Fibroblast of lung (primary cell): ENCODE data around the gene CAPN2. TPM values are rescaled to one million over a fixed set of nuclear protein-coding genes. Genes with fewer than 3 reads are reported as not detected.
A peak's percentile ranks its signal among the peaks of the same experiment; 100 is the strongest.

Experiments
- DNase-seq, 2 donors: peaks; one replicate each; pipeline versions ENCODE4 v3.0.0 to v3.0.0-alpha.2; 2010; ENCODE audit warnings: low read depth in 2 of 2
- H2AFZ ChIP-seq: 2 replicates; pipeline ENCODE4 v1.5.1; 2012; ENCODE audit warnings: low read length, control low read depth, inconsistent platforms
- H3K27ac ChIP-seq: 2 replicates; pipeline ENCODE4 v1.5.1; 2011; ENCODE audit warnings: low read length, control low read depth; ENCODE audit not compliant: insufficient read depth
- H3K27me3 ChIP-seq: 2 replicates; pipeline ENCODE4 v1.5.1; 2011; ENCODE audit warnings: mild to moderate bottlenecking, low read length; ENCODE audit not compliant: control insufficient read depth, insufficient read depth
- H3K36me3 ChIP-seq: 2 replicates; pipeline ENCODE4 v1.5.1; 2011; ENCODE audit warnings: low read length; ENCODE audit not compliant: control insufficient read depth, insufficient read depth
- H3K4me1 ChIP-seq: 2 replicates; pipeline ENCODE4 v1.5.1; 2011; ENCODE audit warnings: low read length; ENCODE audit not compliant: control insufficient read depth, insufficient read depth; ENCODE audit errors: extremely low read depth
- H3K4me2 ChIP-seq: 2 replicates; pipeline ENCODE4 v1.5.1; 2011; ENCODE audit warnings: low read length, control low read depth; ENCODE audit not compliant: insufficient read depth; ENCODE audit errors: extremely low read depth
- H3K4me3 ChIP-seq, 4 experiments: fragments of 200-600 bp in 1 of 4; sonication (generic) in 1 of 4; replicated peaks in 1 of 4; 2 replicates each; pipeline ENCODE4 v1.5.1; 2011 to 2016; ENCODE audit warnings: low read length in 4 of 4, low read depth in 3 of 4, mild to moderate bottlenecking in 3 of 4, control low read depth in 2 of 4, inconsistent platforms in 1 of 4, mixed read lengths in 1 of 4; ENCODE audit not compliant: insufficient read depth in 1 of 4; ENCODE audit errors: control extremely low read depth in 1 of 4
- H3K79me2 ChIP-seq: 2 replicates; pipeline ENCODE4 v1.5.1; 2012; ENCODE audit warnings: mild to moderate bottlenecking, low read length, inconsistent platforms; ENCODE audit not compliant: control insufficient read depth, insufficient read depth
- H3K9ac ChIP-seq: 2 replicates; pipeline ENCODE4 v1.5.1; 2011; ENCODE audit warnings: mild to moderate bottlenecking, low read length, control low read depth; ENCODE audit not compliant: insufficient read depth
- H3K9me3 ChIP-seq: 2 replicates; pipeline ENCODE4 v1.5.1; 2012; ENCODE audit warnings: low read depth, low read length; ENCODE audit not compliant: control insufficient read depth, insufficient read depth
- H4K20me1 ChIP-seq: 2 replicates; pipeline ENCODE4 v1.5.1; 2011; ENCODE audit warnings: low read length; ENCODE audit not compliant: control insufficient read depth, insufficient read depth; ENCODE audit errors: extremely low read depth
- CTCF ChIP-seq, 2 donors: IDR thresholded peaks in 1 of 2; conservative IDR thresholded peaks in 1 of 2; 1 replicate in 1 of 2; 2 replicates in 1 of 2; pipeline ENCODE4 v1.5.1; 2011 to 2012; ENCODE audit warnings: low read length in 2 of 2, control low read depth in 1 of 2, inconsistent platforms in 1 of 2, low read depth in 1 of 2, mild to moderate bottlenecking in 1 of 2
- EZH2 ChIP-seq: IDR thresholded peaks from 2 replicates; pipeline ENCODE4 v1.5.1; 2012; ENCODE audit warnings: low read length, control low read depth, mild to moderate bottlenecking; ENCODE audit errors: missing control alignments
- polyA plus RNA-seq, 2 donors: library from polyadenylated mRNA; depleted of rRNA in 1 of 2; stranded (reverse) in 1 of 2; unstranded in 1 of 2; fragments of >200 nt; gene quantifications; 2 replicates each; pipeline ENCODE4 v1.2.1, GENCODE V29; 2011 to 2012; ENCODE audit warnings: missing spikeins in 1 of 2
- total RNA-seq: library from RNA; depleted of rRNA; stranded (reverse); fragments of >200 nt; gene quantifications from 2 replicates; pipeline ENCODE4 v1.2.1, GENCODE V29; 2014

Gene CAPN2
- total and polyA plus RNA-seq, 2 donors (not counting 1 experiment from before 2014, with no cell fraction given): 387 to 488 TPM

GRCh38 chr1:223702735-223703667 lies 9.3 kb upstream of the CAPN2 start:
- Histone ChIP-seq H3K4me1 (peaks cover 53% of the 10 kb centered on the region), H3K27ac (peak overlapping the region; percentile 63), H3K4me2 (peak overlapping the region; percentile 11), H3K27me3 (no peaks in the 10 kb centered on the region), H2AFZ (no peak overlapping the region), H3K4me3 (peak overlapping the region in 1 of 4 experiments; percentile 11), H4K20me1 (no peaks in the 10 kb centered on the region), H3K9me3 (no peaks in the 10 kb centered on the region), H3K36me3 (no peaks in the 10 kb centered on the region), H3K79me2 (no peaks in the 10 kb centered on the region), H3K9ac (no peak overlapping the region)
- no peak for TF ChIP-seq EZH2
- peak; percentile 45 to 76 for DNase-seq

GRCh38 chr1:223703668-223704013 lies 8.7 kb upstream of the CAPN2 start:
- H3K9me3 ChIP-seq: no peaks in the 10 kb centered on the region
- no peak overlapping the region for H2AFZ ChIP-seq
- H3K4me1 ChIP-seq: peaks cover 57% of the 10 kb centered on the region
- H4K20me1 ChIP-seq: no peaks in the 10 kb centered on the region
- no peaks in the 10 kb centered on the region for H3K79me2 ChIP-seq
- no peaks in the 10 kb centered on the region for H3K27me3 ChIP-seq
- no peak overlapping the region for H3K4me2 ChIP-seq
- no peak overlapping the region for H3K9ac ChIP-seq
- no peak overlapping the region for H3K4me3 ChIP-seq
- peak overlapping the region; percentile 63 for H3K27ac ChIP-seq
- no peak for DNase-seq
- no peak for TF ChIP-seq CTCF (conservative IDR thresholded peaks at IDR 0.05 in 1 of 2, IDR thresholded peaks at IDR 0.05 in 1 of 2; ENCODE audit: low read depth in 1 of 2, low read length in 2 of 2)
- no peak for TF ChIP-seq EZH2
- no peaks in the 10 kb centered on the region for H3K36me3 ChIP-seq

- TF ChIP-seq CTCF (conservative IDR thresholded peaks at IDR 0.05 in 1 of 2, IDR thresholded peaks at IDR 0.05 in 1 of 2; ENCODE audit: low read depth in 1 of 2, low read length in 2 of 2): no peak
- no peak for TF ChIP-seq EZH2
- Histone ChIP-seq H3K79me2 (no peaks in the 10 kb centered on the region), H3K9ac (no peak overlapping the region), H3K27ac (peak overlapping the region; percentile 90), H3K9me3 (no peaks in the 10 kb centered on the region), H3K4me2 (peak overlapping the region; percentile 5), H2AFZ (no peak overlapping the region), H3K27me3 (no peaks in the 10 kb centered on the region), H3K4me3 (no peak overlapping the region), H3K4me1 (peaks cover 56% of the 10 kb centered on the region), H4K20me1 (no peaks in the 10 kb centered on the region), H3K36me3 (no peaks in the 10 kb centered on the region)
- DNase-seq: peak; percentile 63 to 77
These were observed 7.1 kb upstream of the CAPN2 start for GRCh38 chr1:223704921-223705878.
